Measurements from ENCODE around the gene PGP.

Gene PGP

DNA sequence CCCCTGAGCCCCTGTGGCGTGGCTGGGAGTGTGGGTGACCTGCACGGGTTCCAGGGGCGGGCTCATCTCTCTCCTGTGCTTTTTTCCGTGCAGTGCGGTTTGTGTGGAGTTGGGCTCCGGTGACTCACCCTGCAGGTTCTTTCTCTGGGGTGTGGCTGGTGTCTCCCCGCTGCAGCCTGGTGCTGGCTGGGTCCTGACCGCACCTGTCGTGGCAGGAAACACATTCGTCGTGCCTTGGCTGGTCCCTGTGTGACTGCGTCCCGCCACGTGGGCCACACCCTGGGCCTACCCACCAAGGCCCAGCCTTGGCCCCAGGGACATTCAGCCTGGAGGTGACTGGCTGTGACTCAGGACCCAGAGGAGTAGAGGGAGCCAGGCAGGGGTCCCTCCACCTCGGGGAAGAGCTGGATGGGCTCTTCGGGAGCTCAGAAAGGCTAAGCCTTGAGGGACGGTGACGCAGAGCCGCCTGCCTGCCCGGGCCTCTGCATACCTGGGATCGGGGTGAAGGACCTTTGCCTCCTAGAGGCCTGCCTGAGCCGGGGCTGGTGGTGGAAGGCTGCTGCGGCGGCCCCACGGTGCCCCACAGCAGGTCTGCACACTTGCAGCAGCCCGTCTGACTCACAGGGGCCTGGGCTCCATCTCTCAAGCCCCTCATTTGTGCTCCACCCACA lies 51.3 kb downstream of the PGP start:
- no peak for DNase-seq (ENCODE audit: low read depth)

DNA sequence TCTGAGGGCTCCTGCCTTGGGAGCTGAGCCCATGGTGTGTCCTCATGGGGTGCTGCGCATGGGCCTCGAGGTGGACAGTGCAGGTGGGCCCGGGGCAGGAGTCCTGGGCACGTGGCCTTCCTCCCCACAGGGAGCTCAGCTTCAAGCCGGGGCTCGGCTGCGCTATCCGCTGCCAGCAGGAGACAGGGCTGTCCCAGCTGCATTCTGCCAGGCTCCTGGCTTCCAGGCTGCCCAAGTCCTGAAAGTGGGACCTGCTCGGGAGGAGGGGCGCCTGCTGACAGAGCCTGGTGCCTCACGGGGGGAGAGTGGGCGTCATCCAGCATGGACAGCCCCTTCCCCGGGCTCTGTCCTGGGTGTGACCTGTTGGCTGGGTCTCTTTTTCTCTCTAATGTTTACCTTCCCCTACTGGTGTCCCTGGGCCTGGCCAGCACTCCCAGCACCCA lies 51.9 kb downstream of the PGP start:
- no peak for DNase-seq (ENCODE audit: low read depth)

DNA sequence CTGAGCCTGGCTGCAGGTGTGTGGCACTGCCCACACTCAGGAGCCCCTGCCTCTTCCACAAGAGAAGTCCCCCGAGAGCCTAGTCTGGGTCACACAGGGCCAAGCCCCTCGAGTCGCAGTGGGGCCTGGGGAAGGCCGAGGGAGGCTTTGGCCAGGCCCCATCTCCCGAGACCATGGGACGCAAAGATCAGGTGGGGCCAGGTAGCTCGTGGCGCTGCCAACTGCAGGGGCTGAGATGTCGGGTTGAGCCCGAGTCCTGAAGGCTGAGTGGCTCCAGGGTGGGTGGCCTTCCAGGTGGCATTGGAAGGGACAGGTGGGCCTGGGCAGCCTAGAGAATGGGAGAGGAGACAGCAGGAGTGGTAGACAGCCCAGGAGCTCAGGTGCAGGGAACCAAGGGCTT lies 52.7 kb downstream of the PGP start:
- no peak for DNase-seq (ENCODE audit: low read depth)
